Tongue (tissue), 2 donors: ENCODE measurements around the gene TLE5. TPM values are rescaled to one million over a fixed set of nuclear protein-coding genes. Genes with fewer than 3 reads are reported as not detected.
"Not testable (repeated sequence)": the region's sequence is repeated elsewhere in the genome, so short reads cannot be mapped to it uniquely, and the experiment has no call there.

Source experiments
- DNase-seq: peaks from one replicate; pipeline ENCODE4 v3.0.0-alpha.2; 2015
- total RNA-seq: library from RNA; depleted of rRNA; stranded (reverse); fragments of >200 nt; gene quantifications from one replicate; pipeline ENCODE4 v1.2.3, GENCODE V29; 2014

TLE5 gene
- total RNA-seq, 1 donor from 2014 or later, result 169 TPM

DNA sequence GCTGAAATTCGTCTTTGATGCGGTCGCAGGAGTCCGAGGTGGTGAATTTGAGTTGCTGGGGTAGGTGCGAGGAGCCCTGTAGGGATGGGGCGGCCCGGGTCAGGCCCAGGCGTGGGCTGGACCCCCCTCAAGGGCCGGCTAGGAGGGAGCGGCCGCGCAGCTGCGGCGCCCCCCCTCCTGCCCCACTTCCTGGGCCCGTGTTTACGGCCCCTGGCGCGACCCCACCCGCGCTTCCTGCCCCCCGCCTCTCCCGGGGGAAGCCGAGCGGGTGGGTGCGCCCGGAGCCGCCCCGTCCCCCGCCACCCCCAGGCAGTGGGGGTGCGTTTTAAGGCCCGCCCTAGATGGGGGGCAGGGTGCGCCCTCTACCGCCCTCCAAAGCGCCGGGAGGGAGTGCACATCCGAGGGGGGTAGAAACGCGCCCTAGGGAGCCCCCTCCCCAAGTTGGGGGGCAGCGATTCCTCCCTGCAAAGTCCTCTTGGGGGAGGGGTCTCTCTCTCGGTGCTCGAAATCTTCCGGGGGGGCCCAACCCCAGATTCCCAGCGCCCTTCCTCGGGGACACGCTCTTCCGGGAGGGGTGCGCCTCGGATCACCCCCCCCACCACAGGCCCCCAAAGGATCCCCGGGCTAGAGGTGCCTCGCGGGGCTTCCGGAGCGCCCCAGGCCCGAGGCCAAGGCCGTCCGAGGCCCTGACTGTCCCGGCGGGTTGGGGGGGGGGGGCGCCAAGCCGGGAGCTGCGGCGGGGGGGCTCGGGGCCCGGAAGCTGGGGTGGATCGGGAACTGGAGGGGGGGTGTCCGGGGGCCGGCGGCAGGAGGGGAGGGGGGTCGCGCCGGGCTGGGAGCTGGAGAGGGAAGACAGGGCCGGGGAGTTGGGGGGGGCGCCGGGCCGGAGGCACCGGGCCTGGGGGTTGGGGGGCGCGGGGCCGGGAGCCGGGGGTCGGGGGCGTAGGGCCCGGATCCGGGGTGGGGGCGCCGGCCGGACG lies 823 bp downstream of the TLE5 start:
- peak; percentile 66 for DNase-seq

DNA sequence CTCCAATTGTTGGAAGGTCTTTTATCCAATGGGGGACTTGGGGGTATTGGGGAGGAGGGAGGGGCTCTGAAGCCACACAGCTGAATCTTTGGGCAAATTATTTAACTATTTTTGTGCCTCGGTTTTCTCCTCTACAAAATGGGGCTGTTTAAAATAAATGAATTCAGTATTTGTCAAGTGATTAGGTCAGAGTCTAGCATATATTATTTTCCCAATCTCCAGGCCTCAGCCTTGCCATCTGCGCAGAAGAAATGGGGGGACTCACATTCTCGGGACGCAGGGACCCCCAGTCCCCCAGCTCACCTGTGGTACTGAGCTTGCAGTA lies 1.5 kb downstream of the TLE5 start:
- DNase-seq, result no peak

DNA sequence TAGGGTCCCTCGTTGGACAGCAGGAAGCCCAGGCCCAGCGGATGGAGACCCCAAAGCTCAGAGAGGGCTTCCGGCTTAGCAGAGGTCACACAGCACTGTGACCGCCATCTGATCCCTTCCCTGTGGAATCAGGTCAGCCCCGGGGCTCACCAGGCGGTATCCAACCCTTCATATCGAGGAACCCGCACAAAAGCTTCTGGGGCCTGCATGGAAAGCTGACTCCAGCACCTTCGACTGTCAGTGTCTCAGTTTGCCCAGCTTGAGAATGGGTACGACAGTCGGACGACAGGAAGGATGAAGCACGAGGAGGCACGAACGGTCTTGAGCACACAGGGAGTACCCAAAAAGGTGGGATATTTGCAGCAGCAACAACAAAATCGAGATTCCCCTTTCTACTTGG lies 2.6 kb downstream of the TLE5 start:
- no peak for DNase-seq

DNA sequence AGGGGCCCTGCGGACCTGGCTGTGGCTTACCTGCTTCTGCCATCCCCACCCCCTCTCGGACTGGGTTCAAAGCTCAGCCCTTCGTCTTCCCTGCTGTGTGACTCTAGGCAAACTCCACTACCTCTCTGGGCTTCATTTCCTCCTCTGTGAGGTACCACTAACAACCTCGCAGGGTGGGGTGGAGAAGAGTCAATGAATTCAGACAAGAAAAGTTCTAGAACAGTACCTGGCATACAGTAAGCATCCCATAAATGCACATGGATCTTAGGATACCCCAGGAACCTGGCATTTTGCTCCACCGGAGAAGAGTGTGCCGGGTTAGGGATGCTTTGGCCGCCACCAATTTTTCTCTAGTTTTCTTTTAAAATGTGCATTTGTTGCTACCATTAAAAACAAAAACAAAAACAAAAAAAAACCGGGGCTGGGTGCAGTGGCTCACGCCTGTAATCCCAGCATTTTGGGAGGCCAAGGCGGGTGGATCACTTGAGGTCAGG lies 3.4 kb downstream of the TLE5 start:
- DNase-seq, result no peak

DNA sequence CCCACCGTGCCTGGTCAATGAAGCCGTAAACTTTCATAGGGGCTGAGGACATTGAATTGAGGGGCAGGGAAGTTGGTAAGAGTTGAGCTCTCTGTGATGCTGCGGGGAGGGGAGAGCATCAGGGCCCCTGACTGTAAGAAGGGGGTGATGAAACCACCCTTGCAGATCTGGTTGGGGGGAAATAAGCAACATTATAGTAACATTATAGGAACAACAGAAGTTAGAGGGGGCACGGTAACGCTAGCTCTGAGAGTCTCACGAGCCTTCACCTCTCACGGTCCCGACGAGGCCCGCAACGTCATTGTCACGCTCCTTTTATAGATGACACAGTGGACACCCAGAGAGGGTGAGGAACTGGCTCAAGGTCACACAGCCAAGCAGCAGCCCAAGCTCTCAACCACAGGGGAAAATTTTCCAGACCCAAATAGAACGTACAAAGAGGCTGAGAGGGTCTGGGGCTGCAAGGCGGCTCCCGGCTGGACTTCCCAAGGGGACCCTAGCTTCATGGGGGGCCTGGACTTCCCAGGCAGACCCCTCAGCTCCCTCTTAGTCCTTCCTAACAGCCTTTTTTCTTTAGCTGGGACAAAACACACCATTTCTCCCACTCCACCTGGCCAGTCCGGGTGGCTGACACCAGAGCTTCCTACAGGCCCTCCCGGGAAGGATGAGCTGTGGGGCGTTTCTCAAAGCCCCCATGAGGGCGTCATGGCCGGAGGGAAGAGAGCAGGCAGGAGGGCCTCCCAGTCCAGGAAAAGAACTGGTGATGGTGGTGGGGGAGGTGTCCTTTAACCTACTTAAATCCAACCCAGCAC lies 4.1 kb downstream of the TLE5 start:
- no peak for DNase-seq

DNA sequence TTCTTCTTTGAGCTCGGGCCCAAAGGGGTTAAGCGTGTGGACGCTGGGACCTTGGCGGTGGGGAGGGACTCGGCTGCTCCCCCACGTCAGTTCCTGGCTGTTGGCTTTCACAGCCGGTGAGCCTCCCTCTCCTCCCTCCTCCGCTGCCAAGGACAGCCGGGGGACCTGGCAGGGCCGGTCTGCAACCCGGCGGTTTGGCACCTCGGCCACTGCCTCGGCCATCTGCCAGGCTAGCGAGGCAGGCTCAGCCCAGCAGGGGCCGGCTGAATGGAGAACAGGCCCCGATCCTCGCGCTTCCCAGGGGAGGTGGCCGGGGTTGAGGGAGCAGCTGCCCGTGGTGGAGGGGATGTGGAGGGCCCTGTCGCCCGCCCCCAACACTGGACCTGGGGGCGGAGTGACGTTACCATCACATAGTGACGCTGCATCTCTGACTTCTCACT lies 5.0 kb downstream of the TLE5 start:
- DNase-seq, result peak; percentile 94

DNA sequence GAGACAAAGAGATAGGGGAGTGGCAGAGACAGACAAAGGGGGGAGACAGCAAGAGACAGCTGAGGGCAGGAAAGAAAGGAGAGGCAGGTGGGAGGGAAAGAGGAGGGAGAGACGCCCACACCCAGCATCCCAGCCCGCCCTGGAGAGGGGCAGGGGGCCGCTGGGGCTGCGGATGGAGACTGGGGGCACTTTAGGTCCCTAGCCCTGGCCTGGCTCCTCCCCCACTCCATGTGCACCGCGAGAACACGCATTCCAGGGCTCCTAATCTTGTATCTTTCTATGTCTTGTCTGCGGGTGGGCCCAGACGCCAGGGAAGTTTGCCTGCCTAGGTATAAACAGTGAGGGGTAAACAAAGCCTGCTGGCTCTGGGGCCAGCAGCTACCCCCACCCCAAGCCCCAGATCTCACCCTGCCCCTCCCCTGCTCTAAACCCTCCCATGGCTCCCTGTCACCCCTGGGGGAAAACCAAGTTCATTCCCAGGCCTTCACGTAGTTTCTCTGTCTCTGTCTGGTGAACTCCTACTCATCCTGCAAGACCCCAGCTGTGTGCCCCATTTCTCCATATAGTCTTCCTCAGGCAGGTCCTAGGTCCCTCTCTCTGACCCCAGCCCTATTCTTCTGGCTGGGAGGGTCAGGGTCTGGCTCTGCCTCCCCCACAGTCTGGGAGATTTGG lies 5.7 kb downstream of the TLE5 start:
- no peak for DNase-seq

DNA sequence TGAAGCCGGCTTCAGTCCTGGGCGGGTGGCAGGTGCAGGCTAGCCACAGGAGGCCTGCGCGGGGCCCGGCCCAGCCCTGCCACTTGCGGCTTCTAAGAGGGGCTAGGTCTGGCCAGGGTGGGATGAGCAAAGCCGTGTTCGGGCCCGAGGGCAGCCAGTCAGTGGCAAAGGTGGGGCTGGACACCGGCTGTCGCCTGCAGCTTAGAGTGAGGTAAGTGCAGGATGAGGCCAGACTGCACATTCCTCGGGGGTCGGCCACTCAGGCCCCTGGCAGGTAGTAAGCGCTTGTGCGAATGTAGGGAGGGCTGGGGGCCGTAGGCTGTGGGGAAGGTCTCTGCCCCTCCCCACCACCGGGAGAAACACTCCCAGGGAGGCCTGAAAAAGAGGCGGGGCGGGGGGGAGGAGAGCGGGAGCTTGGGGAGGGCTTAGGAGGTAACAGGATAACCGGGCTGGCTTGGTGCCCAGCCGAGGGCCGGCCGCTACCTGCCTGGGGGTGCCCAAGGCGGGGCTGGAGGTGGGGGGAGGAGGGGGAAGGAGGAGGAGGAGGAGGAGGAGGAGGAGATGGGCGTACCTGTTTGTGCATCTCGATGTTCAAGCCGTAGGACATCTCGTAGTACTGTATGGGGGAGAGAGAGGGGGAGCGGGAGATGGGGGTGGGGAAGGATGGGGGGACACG lies 6.4 kb downstream of the TLE5 start:
- DNase-seq, result peak; percentile 77

DNA sequence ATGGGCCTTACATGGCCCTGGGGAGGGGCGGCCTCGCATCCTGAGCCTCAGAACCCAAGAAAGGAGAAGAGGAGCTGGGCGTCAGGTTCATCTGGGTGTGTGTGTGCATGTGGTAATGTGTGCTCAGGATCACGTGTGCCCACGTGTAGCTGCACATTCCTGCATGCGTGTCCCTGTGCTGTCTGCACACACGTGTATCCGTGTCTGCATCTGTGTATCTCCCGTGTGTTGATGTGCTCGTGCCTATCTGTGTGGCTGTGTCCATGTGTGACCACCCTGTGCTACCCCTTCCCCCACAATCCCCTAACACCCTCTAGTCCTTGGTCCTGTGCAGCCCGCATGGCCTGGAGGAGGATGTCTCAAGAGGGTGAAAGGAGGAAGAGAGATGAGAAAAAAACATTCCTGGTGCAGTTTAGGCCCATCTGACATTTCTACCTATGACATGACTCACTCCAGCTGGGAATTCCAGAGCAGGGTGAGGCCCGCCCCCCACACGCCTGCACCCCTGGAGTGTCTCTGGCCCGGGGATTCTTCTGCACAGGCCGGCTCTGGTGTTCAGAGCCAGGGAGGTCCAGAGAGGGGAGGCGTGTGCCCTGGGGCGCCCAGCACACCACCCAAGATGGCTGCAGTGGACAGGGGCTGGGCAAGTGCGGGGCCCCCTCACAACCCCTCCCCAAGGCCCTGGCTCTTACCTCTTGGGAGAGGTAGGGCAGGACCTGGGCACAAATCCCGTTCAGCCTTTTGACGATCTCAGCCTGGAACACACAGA lies 7.1 kb downstream of the TLE5 start:
- DNase-seq, result no peak

DNA sequence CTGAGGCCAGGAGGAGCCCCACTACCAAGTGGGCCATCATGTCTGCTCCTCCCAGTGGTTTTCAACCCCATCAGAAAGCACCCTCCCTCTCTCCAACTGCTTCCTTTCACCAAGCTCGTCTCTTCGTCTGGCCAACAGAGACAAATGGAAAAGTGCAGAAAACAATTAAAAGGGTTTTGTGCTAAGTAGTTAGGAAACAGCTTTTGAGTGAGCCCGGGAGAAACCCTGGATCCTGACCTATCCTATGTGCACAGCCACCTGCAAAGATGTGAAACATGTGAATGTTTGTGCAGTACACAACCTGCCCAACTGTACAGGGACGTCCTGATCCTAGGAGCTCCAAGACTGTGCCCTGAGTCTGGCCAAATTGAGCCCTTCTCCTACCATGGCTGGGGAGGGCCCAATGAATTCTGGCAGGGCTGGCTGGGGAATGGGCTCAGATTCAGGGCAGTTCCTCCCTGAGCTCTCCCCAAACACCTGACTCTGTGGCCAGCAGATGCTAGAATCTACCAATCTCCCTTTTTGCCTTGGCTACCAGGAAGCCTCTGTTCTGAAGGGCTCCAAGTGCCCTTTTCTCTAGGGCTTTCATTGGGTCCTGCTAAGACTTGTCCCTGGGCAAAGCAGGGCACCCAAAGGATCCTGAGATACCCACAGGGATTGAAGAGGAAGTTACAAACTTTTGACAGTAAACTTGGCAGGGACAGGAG lies 7.9 kb downstream of the TLE5 start:
- no peak for DNase-seq

DNA sequence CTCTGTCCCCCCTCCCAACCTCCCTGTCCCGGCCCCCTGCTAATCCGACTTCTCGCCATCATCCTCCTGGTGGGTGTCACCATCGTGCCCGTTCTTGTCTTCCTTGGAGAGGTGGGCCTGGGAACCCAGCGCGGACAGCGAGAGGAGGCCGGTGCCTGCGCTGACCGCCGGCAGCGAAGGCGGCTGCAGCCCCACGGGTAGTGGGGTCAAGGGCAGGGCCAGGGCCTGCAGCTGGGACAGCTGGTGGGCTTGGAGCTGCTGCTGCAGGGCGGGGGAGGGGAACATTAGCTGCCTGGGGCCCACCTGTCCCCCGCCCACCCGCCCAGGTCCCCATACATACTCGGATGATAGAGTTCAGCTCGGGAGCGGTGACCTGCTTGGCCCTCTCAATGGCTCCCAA lies 8.5 kb downstream of the TLE5 start:
- DNase-seq, result no peak

DNA sequence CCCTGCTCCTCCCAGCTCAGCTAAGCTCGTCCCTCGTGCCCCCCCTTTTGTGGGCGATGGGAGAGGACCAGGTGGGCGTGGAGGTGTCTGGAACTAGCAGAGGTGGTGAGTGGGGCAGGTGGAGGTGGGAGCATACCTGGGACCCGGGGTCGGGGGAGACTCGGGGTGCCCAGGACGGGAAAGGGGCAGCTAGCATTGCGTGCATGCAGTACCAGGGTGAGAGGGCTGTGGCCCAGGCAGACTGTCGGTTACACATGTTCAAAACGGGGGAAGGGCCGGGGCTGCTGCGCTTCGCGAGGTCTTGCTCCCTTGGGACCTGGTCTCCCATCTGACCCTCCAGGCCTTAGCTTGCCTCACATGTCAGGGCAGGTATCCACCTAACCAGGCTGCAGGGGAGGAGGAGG lies 9.1 kb downstream of the TLE5 start:
- DNase-seq, result no peak

DNA sequence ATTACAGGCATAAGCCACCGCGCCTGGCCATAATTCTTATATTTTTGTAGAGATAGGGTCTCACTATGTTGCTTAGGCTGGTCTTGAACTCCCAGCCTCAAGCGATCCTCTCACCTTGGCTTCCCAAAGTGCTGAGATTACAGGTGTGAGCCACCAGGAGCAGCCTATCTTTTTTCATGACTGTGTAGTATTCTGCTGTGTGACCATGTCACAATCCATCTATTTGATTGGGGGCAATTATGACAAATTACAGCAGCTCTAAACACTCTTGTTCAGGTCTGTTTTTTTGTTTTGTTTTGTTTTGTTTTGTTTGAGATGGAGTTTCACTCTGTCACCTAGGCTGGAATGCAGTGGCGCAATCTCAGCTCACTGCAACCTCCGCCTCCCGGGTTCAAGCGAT lies 12.3 kb downstream of the TLE5 start:
- DNase-seq, result not testable (repeated sequence)

DNA sequence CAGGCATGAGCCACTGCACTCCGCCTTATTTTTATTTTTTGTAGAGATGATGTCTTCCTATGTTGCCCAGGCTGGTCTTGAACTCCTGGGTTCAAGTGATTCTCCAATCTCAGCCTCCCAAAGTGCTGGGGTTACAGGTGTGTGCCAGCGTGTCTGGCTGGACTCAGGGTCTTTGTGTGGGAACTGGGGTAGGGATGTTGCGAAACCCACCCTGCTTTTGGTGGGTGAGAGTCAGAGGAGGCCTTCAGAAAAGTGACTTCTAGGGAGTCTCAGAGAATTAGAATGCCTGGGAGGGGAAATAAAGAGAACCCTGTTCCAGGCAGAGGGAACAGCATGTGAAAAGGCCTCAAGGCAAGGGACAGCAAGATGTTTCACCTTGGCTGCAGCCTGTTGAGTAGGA lies 13.2 kb downstream of the TLE5 start:
- no peak for DNase-seq

DNA sequence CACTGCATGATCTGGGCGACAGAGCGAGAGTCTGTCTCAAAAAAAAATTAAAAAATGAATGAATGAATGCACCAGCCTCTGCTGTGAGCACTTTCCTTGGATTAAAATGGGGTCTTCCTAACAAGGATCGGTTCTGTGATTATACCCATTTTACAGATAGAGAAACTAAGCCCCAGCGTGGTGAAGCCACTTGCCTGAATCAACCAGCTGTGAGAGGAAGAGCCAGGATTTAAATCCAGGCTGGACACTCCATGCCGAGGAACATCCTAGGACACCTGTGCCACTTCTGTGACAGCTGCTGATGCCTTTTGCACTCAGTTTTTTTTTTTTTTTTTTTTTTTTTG lies 14.1 kb downstream of the TLE5 start:
- no peak for DNase-seq

DNA sequence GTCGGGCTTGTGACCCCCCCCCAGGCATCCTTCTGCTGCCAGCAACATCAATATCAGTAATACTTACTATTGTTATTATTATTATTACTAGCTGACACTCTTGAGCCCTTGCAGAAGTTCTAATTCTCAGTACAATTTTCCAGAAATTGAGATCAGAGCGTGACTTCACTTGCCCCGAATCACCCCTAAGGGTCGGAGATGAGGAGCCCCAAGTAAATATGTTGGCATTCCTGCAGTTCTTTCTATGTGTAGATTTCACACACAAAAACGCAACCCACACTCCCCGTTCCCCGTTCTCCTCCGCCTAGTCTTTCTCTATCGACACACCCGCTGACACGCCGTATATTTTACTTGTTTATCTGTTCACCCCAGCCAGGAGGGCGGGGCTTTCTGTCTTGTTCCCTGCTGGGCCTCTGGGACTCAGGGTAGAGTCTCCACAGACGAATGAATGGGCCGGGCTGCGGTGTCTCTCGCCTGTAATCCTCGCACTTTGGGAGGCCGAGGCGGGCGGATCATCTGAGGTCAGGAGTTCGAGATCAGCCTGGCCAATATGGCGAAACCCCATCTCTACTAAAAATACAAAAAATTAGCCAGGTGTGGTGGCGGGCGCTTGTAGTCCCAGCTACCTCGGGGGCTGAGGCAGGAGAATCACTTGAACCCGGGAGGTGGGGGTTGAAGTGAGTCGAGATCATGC lies 14.7 kb downstream of the TLE5 start:
- DNase-seq, result peak; percentile 83

DNA sequence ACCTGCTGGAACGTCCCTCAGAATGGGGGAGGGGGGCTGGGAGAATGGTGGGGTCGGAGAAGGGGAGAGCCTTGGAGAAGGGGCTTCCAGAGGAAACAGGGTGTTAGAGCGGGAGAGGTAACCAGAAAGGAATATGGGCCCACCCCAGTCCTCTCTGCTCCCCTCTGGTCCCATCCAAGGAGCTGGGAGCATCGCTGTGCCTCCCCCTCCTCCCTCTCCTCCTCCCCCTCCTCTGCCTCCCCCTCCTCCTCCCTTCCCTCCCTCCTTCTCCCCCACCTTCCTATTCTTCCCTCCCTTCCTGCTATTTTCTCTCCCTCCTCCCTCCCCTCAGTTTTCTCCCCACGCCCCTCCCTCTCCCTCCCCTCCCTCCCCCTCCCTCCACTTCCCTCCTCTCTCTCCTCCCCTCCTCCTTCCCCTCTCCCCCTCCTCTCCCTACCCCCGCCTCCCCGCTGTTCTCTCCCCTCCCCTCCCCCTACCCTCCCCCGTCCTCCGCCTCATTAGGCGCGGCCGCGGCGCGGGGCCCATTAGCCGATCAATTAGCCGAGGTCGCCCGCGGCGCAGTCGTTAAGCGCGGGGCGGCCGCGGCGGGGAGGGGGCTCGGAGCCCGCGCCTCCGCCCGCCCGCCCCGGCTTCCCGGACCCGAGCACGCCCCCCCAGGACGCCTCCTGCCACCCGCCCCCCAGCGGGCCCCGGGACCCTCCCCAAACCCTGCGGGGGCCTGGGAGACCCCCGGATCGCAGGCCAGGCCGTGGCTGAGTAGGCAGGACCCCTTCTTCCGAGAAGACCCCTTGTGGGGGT lies 15.4 kb downstream of the TLE5 start:
- peak; percentile 78 for DNase-seq

DNA sequence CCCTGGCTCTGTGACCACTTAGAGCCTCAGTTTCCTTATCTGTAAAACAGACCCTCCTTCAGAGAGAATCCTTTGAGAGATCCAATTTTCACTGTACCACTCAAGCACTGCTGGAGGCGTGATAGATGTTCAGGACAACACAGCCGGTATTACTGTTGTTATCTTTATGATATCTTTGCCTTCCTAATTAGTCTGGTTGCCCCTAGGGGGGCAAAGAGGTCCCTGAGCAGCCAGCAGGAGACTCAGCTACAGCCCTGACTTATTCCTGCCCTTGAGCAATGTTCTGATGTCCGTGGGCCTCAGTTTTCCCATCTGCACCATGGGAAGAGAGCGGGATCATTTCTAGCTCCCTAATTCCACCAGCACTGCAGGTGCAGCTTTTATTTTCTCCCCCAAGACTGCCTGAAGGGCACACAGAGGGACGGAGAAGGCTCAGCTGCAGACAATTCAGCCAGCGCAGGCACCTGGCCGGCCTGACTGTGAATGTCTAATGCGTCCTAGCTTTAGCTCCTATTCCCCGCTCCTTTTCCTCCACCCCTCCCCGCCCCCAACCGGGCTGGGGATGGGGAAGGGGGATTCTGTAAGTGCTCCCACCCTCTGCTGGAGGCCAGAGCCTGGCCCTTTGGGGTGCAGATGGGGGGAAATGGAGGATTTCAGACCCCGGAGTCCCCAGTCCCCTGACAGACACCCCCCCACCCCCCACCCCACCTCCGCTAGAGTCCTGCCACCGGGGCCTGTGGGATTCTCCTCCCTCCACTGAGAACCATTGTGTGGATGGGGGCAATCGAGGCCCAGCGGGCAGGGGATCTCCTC lies 16.2 kb downstream of the TLE5 start:
- no peak for DNase-seq
